Measurements from ENCODE around the gene P2RY14.

P2RY14 gene

GRCh38 chr3:151175952-151176351 is 102.4 kb downstream of the P2RY14 start (continued):
- TF ChIP-seq ZNF394 (tag by site-specific recombination; IDR thresholded peaks at IDR 0.05; ENCODE audit: borderline replicate concordance) (no peak), ZNF580 (tag by site-specific recombination; IDR thresholded peaks at IDR 0.05) (no peak), ZNF174 (tag by site-specific recombination; IDR thresholded peaks at IDR 0.05) (no peak), ZNF292 (tag by site-specific recombination; IDR thresholded peaks at IDR 0.05; ENCODE audit: borderline replicate concordance, low read depth) (no peak)

GRCh38 chr3:151174351-151174750 is 104.0 kb downstream of the P2RY14 start:
- Histone ChIP-seq H3K4me1 (ENCODE audit: control insufficient read depth, insufficient read depth, low read length) (no peaks in the 10 kb centered on the region), H3K4me3 (ENCODE audit: low read depth, low read length) (no peak overlapping the region), H3K9me3 (ENCODE audit: control insufficient read depth, insufficient read depth, low read depth, low read length) (no peaks in the 10 kb centered on the region), H3K27ac (ENCODE audit: extremely low read depth, low read depth, low read length) (no peak overlapping the region), H3K36me3 (ENCODE audit: control insufficient read depth in 2 of 2, insufficient read depth in 1 of 2, low read length in 2 of 2) (no peaks in the 10 kb centered on the region)
- ChIA-PET CTCF (no interaction called here), POLR2A (no interaction called here)
- no peak for TF ChIP-seq BCL11B (tag by site-specific recombination; IDR thresholded peaks at IDR 0.05; ENCODE audit: low read depth)
- TF ChIP-seq ZNF530 (tag by site-specific recombination; IDR thresholded peaks at IDR 0.05; ENCODE audit: low read depth) = no peak
- no peak for TF ChIP-seq ZNF354C (tag by site-specific recombination; IDR thresholded peaks at IDR 0.05; ENCODE audit: borderline replicate concordance, low read depth)
- TF ChIP-seq KLF7 (tag by site-specific recombination; IDR thresholded peaks at IDR 0.05; ENCODE audit: borderline replicate concordance) = no peak
- TF ChIP-seq ZNF148 (tag by site-specific recombination; IDR thresholded peaks at IDR 0.05; ENCODE audit: borderline replicate concordance) = no peak
- no peak for TF ChIP-seq PRDM6 (tag by site-specific recombination; IDR thresholded peaks at IDR 0.05)
- TF ChIP-seq ZBTB20 (tag by site-specific recombination; IDR thresholded peaks at IDR 0.05) = no peak
- TF ChIP-seq ZNF660 (tag by site-specific recombination; IDR thresholded peaks at IDR 0.05) = no peak
- no peak for TF ChIP-seq ZNF391 (tag by site-specific recombination; IDR thresholded peaks at IDR 0.05; ENCODE audit: borderline replicate concordance, low read depth)
- no peak for TF ChIP-seq ZNF335 (tag by site-specific recombination; conservative IDR thresholded peaks at IDR 0.05)
- TF ChIP-seq INSM2 (tag by site-specific recombination; IDR thresholded peaks at IDR 0.05) = no peak
- TF ChIP-seq ZSCAN16 (tag by site-specific recombination; IDR thresholded peaks at IDR 0.05) = no peak
- no peak for TF ChIP-seq ZNF654 (tag by site-specific recombination; IDR thresholded peaks at IDR 0.05; ENCODE audit: low read depth)
- no peak for TF ChIP-seq KLF8 (tag by site-specific recombination; IDR thresholded peaks at IDR 0.05)
- no peak for TF ChIP-seq KLF17 (tag by site-specific recombination; IDR thresholded peaks at IDR 0.05)
